Upper lobe of left lung (tissue), 6 donors: Measurements from ENCODE around the gene IL21R. TPM values are rescaled to one million over a fixed set of nuclear protein-coding genes. Genes with fewer than 3 reads are reported as not detected.

Experiments used
- ATAC-seq, 2 donors: fragments of 200-7000 bp; cut with Tn5 transposase; one replicate each; pipeline ENCODE4 v1.9.1; 2022; ENCODE audit warnings: mild to moderate bottlenecking in 2 of 2, moderate library complexity in 2 of 2; ENCODE audit not compliant: low FRiP score in 2 of 2
- DNase-seq, 2 donors: peaks; one replicate each; pipeline ENCODE4 v3.0.0-alpha.2; 2019 to 2020
- H3K27ac ChIP-seq, 4 donors: fragments of 200-600 bp; sonication (generic); one replicate each; pipeline ENCODE4 v1.5.1; 2016 to 2019
- H3K27me3 ChIP-seq, 4 donors: fragments of 200-600 bp; sonication (generic); one replicate each; pipeline ENCODE4 v1.5.1; 2017 to 2019
- H3K36me3 ChIP-seq, 4 donors: fragments of 200-600 bp; sonication (generic); one replicate each; pipeline ENCODE4 v1.5.1; 2016 to 2019
- H3K4me1 ChIP-seq, 4 donors: fragments of 200-600 bp; sonication (generic); one replicate each; pipeline ENCODE4 v1.5.1; 2018 to 2019
- H3K4me3 ChIP-seq, 4 donors: fragments of 200-600 bp; sonication (generic); one replicate each; pipeline ENCODE4 v1.5.1; 2017 to 2019; ENCODE audit warnings: mild to moderate bottlenecking in 2 of 4, moderate library complexity in 1 of 4
- H3K9me3 ChIP-seq, 4 donors: fragments of 200-600 bp; sonication (generic); one replicate each; pipeline ENCODE4 v1.5.1; 2018 to 2019
- CTCF ChIP-seq, 6 experiments: fragments of 450-650 bp in 4 of 6; fragments of 200-600 bp in 2 of 6; sonication (generic) in 2 of 6; IDR thresholded peaks; one replicate each; pipeline ENCODE4 v1.5.1; 2016 to 2019; ENCODE audit warnings: antibody characterized with exemption in 6 of 6
- EP300 ChIP-seq, 4 donors: sonication (generic); formaldehyde crosslinking; IDR thresholded peaks; one replicate each; pipeline ENCODE4 v1.5.1; 2017; ENCODE audit warnings: antibody characterized with exemption in 4 of 4, control low read depth in 2 of 4
- POLR2A ChIP-seq, 4 donors: fragments of 450-650 bp; IDR thresholded peaks; one replicate each; pipeline ENCODE4 v1.5.1; 2016 to 2017; ENCODE audit warnings: antibody characterized with exemption in 4 of 4, mild to moderate bottlenecking in 2 of 4
- POLR2AphosphoS5 ChIP-seq, 2 donors: sonication (generic); formaldehyde crosslinking; IDR thresholded peaks; one replicate each; pipeline ENCODE4 v1.5.1; 2017; ENCODE audit warnings: antibody characterized with exemption in 2 of 2
- WGBS, 2 donors: methylation state at CpG; one replicate each; pipeline ENCODE4 v1.1.5; 2017 to 2018; 5-methylcytosine and 5-hydroxymethylcytosine counted together
- total RNA-seq, 6 donors: library from RNA; depleted of rRNA in 4 of 6; stranded (reverse); fragments of >200 nt in 4 of 6; gene quantifications; one replicate each; pipeline versions ENCODE4 v1.1.0 to v1.2.1, GENCODE V29; 2016 to 2021
- donor health status: DM: no; HTN: no; CAD: no; lungs with moderate emphysema.
- donor health status: DM: no; HTN: yes; CAD: no; lungs with severe emphysema.

IL21R gene
- total RNA-seq, 6 donors from 2014 or later, result 2.0 to 10.1 (median 3.6) TPM

GRCh38 chr16:27485126-27485525, 83.2 kb downstream of the IL21R start:
- Histone ChIP-seq H3K27ac (no peak overlapping the region), H3K9me3 (no peaks in the 10 kb centered on the region), H3K36me3 (peaks cover 62 to 100% (median 98%) of the 10 kb centered on the region in 4 donors), H3K4me3 (no peak overlapping the region), H3K4me1 (no peaks in the 10 kb centered on the region), H3K27me3 (no peaks in the 10 kb centered on the region)
- DNase-seq (no peak), ATAC-seq (no peak)
- TF ChIP-seq EP300 (IDR thresholded peaks at IDR 0.05) (no peak), POLR2A (IDR thresholded peaks at IDR 0.05) (no peak), POLR2AphosphoS5 (IDR thresholded peaks at IDR 0.05) (no peak), CTCF (IDR thresholded peaks at IDR 0.05) (no peak)
- WGBS, 2 donors, result 89 to 99% methylated on average over 8 to 9 of the region's 9 CpGs

- H3K9me3 ChIP-seq, result no peaks in the 10 kb centered on the region
- no peak for DNase-seq
- WGBS, 2 donors, result 96% methylated on average over 11 of the region's 11 CpGs
- no peak overlapping the region for H3K4me3 ChIP-seq
- peaks cover 63 to 100% (median 94%) of the 10 kb centered on the region in 4 donors for H3K36me3 ChIP-seq
- ATAC-seq, result no peak
- TF ChIP-seq POLR2A (IDR thresholded peaks at IDR 0.05), result no peak
- no peak for TF ChIP-seq EP300 (IDR thresholded peaks at IDR 0.05)
- TF ChIP-seq CTCF (IDR thresholded peaks at IDR 0.05), result no peak
- no peak for TF ChIP-seq POLR2AphosphoS5 (IDR thresholded peaks at IDR 0.05)
- H3K27me3 ChIP-seq, result no peaks in the 10 kb centered on the region
- no peaks in the 10 kb centered on the region for H3K4me1 ChIP-seq
- no peak overlapping the region for H3K27ac ChIP-seq
Observed at GRCh38 chr16:27485811-27486210, 83.8 kb downstream of the IL21R start.

GRCh38 chr16:27486344-27486743, 84.4 kb downstream of the IL21R start:
- 89 to 93% methylated on average over 8 of the region's 8 CpGs for WGBS, 2 donors
- peaks cover 68 to 100% (median 93%) of the 10 kb centered on the region in 4 donors for H3K36me3 ChIP-seq
- H3K4me3 ChIP-seq, result no peak overlapping the region

GRCh38 chr16:27486760-27487159, 84.8 kb downstream of the IL21R start:
- DNase-seq, result no peak

More at GRCh38 chr16:27486344-27486743, 84.4 kb downstream of the IL21R start:
- no peak for DNase-seq
- no peak for TF ChIP-seq CTCF (IDR thresholded peaks at IDR 0.05)
- no peak for TF ChIP-seq POLR2A (IDR thresholded peaks at IDR 0.05)
- no peak for TF ChIP-seq EP300 (IDR thresholded peaks at IDR 0.05)
- TF ChIP-seq POLR2AphosphoS5 (IDR thresholded peaks at IDR 0.05), result no peak
- Histone ChIP-seq H3K9me3 (no peaks in the 10 kb centered on the region), H3K27me3 (no peaks in the 10 kb centered on the region), H3K27ac (no peak overlapping the region), H3K4me1 (no peaks in the 10 kb centered on the region)
- no peak for ATAC-seq

GRCh38 chr16:27489421-27489820, 87.4 kb downstream of the IL21R start:
- ATAC-seq, result no peak
- no peaks in the 10 kb centered on the region for H3K27me3 ChIP-seq
- H3K27ac ChIP-seq, result no peak overlapping the region
- H3K9me3 ChIP-seq, result no peaks in the 10 kb centered on the region
- no peak for DNase-seq
- peaks cover 0 to 8% (median 1%) of the 10 kb centered on the region in 4 donors for H3K4me1 ChIP-seq
- WGBS, 2 donors, result 93 to 96% methylated on average over 21 of the region's 21 CpGs
- peaks cover 44 to 99% (median 83%) of the 10 kb centered on the region in 4 donors for H3K36me3 ChIP-seq
- TF ChIP-seq POLR2AphosphoS5 (IDR thresholded peaks at IDR 0.05) (no peak), POLR2A (IDR thresholded peaks at IDR 0.05) (no peak), EP300 (IDR thresholded peaks at IDR 0.05) (no peak), CTCF (IDR thresholded peaks at IDR 0.05) (no peak)
- H3K4me3 ChIP-seq, result no peak overlapping the region

More at GRCh38 chr16:27486760-27487159, 84.8 kb downstream of the IL21R start:
- Histone ChIP-seq H3K27me3 (no peaks in the 10 kb centered on the region), H3K4me1 (peaks cover 0 to 3% (median 0%) of the 10 kb centered on the region in 4 donors), H3K36me3 (peaks cover 66 to 100% (median 92%) of the 10 kb centered on the region in 4 donors), H3K27ac (no peak overlapping the region), H3K9me3 (no peaks in the 10 kb centered on the region), H3K4me3 (no peak overlapping the region)
- TF ChIP-seq EP300 (IDR thresholded peaks at IDR 0.05) (no peak), POLR2AphosphoS5 (IDR thresholded peaks at IDR 0.05) (no peak)
- ATAC-seq, result no peak
- WGBS, 2 donors, result 80 to 94% methylated on average over 3 of the region's 3 CpGs
